Measurements from ENCODE around the gene ABCC8.

The ABCC8 gene

GRCh38 chr11:17386331-17387084, 90.1 kb downstream of the ABCC8 start:
- no peak for DNase-seq (ENCODE audit: low read depth)

- DNase-seq (ENCODE audit: low read depth): no peak
Observed at GRCh38 chr11:17385926-17386325, 90.7 kb downstream of the ABCC8 start.

- no peak for DNase-seq (ENCODE audit: low read depth)
Observed at GRCh38 chr11:17385492-17385891, 91.2 kb downstream of the ABCC8 start.

GRCh38 chr11:17384002-17384511, 92.6 kb downstream of the ABCC8 start:
- peak; percentile 45 for DNase-seq (ENCODE audit: low read depth)

GRCh38 chr11:17383461-17383860, 93.2 kb downstream of the ABCC8 start:
- DNase-seq (ENCODE audit: low read depth): no peak

- no peak for DNase-seq (ENCODE audit: low read depth)
Observed at GRCh38 chr11:17382046-17382728, 94.5 kb downstream of the ABCC8 start.

- DNase-seq (ENCODE audit: low read depth): no peak
Observed at GRCh38 chr11:17381156-17381555, 95.5 kb downstream of the ABCC8 start.

- no peak for DNase-seq (ENCODE audit: low read depth)
Observed at GRCh38 chr11:17379383-17380180, 97.1 kb downstream of the ABCC8 start.

GRCh38 chr11:17378655-17379054, 98.0 kb downstream of the ABCC8 start:
- no peak for DNase-seq (ENCODE audit: low read depth)

- DNase-seq (ENCODE audit: low read depth): no peak
Observed at GRCh38 chr11:17376493-17376892, 100.2 kb downstream of the ABCC8 start.

GRCh38 chr11:17375547-17375946, 101.1 kb downstream of the ABCC8 start:
- no peak for DNase-seq (ENCODE audit: low read depth)

- DNase-seq (ENCODE audit: low read depth): no peak
Observed at GRCh38 chr11:17371614-17372013, 105.0 kb downstream of the ABCC8 start.

- no peak for DNase-seq (ENCODE audit: low read depth)
Observed at GRCh38 chr11:17369684-17370243, 106.9 kb downstream of the ABCC8 start.

GRCh38 chr11:17369094-17369493, 107.6 kb downstream of the ABCC8 start:
- DNase-seq (ENCODE audit: low read depth): no peak

- DNase-seq (ENCODE audit: low read depth): no peak
Observed at GRCh38 chr11:17368551-17368950, 108.1 kb downstream of the ABCC8 start.

- DNase-seq (ENCODE audit: low read depth): no peak
Observed at GRCh38 chr11:17366495-17366894, 110.2 kb downstream of the ABCC8 start.

GRCh38 chr11:17354601-17354991, 122.0 kb downstream of the ABCC8 start:
- DNase-seq (ENCODE audit: low read depth): peak; percentile 4

GRCh38 chr11:17353821-17354600, 122.6 kb downstream of the ABCC8 start:
- DNase-seq (ENCODE audit: low read depth): no peak

GRCh38 chr11:17352950-17353820, 123.5 kb downstream of the ABCC8 start:
- peak; percentile 24 for DNase-seq (ENCODE audit: low read depth)

- peak; percentile 57 for DNase-seq (ENCODE audit: low read depth)
Observed at GRCh38 chr11:17351510-17352176, 125.0 kb downstream of the ABCC8 start, which contains the start of gene NCR3LG1. TSS of gene NCR3LG1 (plus strand) at chr11:17351800. CDS start at chr11:17351970, 170 bp downstream.
